Melanocyte of skin (primary cell): ENCODE data around the gene OR5A1. TPM values are rescaled to one million over a fixed set of nuclear protein-coding genes. Genes with fewer than 3 reads are reported as not detected.

Experiments used
- total RNA-seq, 2 donors: library from RNA; depleted of rRNA; stranded (reverse); fragments of >200 nt; gene quantifications; 2 replicates each; pipeline ENCODE4 v1.2.3, GENCODE V29; 2012

The OR5A1 gene
- total RNA-seq = not detected

DNA sequence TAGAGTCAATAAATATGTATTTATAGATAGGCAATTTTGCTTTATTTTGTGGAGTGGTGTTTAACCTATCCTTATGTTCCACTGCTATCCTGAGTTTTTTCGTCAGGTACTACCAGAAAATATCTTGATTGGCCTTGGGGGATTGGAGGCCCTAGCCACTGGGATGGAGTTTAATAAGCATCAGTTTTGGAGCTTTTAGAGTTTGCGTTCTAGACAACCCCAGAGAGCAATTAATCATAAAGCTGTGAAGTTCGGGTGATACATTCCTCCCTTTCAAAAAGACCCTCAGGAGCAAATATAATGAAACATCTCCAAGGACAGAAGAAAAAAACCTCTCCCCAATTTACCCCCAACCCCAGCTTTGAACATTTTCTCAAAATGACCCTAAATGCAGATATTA, at the start of gene OR5A1:
OR5A1 (plus strand) TSS at position 301 of the 400 bp plus-strand sequence. CDS start 6,700 bp downstream, outside the sequence.

DNA sequence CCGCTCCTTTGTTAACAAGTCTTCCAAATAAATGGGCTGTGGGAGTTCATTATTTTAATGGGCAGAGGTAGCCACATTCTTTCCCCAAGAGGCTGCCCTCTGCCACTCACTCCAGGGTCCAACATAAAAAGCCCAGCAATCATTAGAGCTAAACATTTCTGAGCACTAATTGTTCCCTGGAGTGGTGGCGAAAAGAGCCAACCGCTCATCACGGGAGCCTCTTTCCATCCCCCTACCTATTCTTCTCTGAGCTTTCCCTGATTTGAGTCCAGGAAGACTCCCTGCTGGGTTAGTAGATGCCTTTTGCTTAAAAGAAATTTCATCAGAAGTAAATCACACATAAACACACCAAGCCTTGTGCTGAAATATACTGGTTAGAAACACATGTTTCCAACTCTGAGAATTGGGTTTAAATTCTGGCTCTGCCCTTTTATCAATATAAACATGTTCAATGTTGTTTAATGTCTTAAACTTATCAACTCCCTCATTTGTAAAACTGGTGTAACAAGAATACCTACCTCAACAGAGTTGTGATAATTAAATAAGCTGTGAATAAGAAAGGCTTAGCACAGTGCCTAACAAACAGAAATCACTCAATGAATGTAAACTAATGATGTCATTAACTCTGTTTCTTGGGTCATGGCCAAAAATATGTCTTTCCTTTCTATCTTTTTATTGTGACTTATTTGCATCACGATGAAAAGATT, 9.8 kb upstream of the OR5A1 start, which contains the start of gene OR5A2:
OR5A2 (minus strand) TSS at position 53 of the 707 bp plus-strand sequence. CDS start 3,460 bp downstream, outside the sequence.

DNA sequence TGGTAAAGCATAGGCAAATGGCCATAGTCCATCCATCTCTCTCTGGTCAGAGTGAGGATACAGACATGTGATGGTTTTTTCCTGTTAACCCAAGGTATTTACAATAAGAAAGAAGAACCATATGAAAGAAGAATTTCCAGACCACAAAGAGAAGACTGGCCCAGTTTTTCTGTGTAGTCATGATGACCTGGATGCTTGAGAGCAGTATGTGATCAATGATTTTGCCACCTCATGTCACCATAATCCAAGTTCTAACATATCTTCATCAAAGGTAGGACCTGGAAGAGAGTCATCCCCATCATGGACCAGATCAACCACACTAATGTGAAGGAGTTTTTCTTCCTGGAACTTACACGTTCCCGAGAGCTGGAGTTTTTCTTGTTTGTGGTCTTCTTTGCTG, 20.4 kb downstream of the OR5A1 start, which contains the start of gene OR4D6:
OR4D6 (plus strand) TSS at position 301 of the 400 bp plus-strand sequence; CDS start at position 301, 0 bp downstream.

DNA sequence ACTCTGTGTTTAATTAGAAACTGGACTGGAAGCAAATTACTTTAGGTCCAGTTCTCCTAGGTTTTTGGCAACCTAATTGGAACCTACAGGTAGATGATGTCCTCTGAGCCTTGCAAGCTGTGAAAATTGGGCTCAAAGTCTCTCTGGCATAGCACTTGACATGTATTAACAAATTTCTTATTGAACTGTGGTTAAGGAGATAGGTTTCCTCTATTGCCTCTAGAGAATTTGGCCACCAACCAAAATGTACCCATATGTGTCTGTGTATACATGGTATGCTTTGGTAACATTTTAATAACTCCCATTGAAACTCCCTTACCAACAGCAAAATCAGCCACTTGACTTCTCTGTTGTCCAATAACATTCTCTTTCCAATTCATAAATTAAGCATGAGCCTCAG, 36.7 kb downstream of the OR5A1 start, which contains the start of gene OR4D10:
OR4D10 (plus strand) TSS at position 301 of the 400 bp plus-strand sequence. CDS start 4,115 bp downstream, outside the sequence.

Other genes with a start within 250 kb of the OR5A1 start
- not detected for gene MPEG1, start 223.5 kb upstream of the OR5A1 start, total RNA-seq
- gene OR5AN1, start 77.6 kb upstream of the OR5A1 start, total RNA-seq = not detected
- gene OR5A2, start 10.1 kb upstream of the OR5A1 start, total RNA-seq = not detected
- not detected for gene OR4D6, start 20.5 kb downstream of the OR5A1 start, total RNA-seq
- not detected for gene OR4D10, start 36.8 kb downstream of the OR5A1 start, total RNA-seq
- gene OR4D11, start 67.1 kb downstream of the OR5A1 start, total RNA-seq = not detected
- gene OR4D9, start 75.1 kb downstream of the OR5A1 start, total RNA-seq = not detected
- gene OSBP, start 179.3 kb downstream of the OR5A1 start, total RNA-seq = 10 to 100 TPM; 28.3 to 28.9 TPM
- 10 to 100 TPM; 23.1 to 29.6 TPM for gene PATL1, start 232.6 kb downstream of the OR5A1 start, total RNA-seq